GM23338 (cell line): ENCODE measurements around the gene NUMB. TPM values are rescaled to one million over a fixed set of nuclear protein-coding genes. Genes with fewer than 3 reads are reported as not detected.

Experiments
- ATAC-seq: fragments of 200-7000 bp; cut with Tn5 transposase; 3 replicates; pipeline ENCODE4 v1.9.1; 2020
- DNase-seq: peaks from one replicate; pipeline ENCODE4 v3.0.0-alpha.2; 2015; ENCODE audit warnings: low spot score
- H2AFZ ChIP-seq: fragments of 200-600 bp; sonication (generic); 2 replicates; pipeline ENCODE4 v1.8.0; 2016; ENCODE audit warnings: antibody characterized with exemption, mild to moderate bottlenecking, moderate library complexity
- H3F3A ChIP-seq: fragments of 200-600 bp; sonication (generic); replicated peaks from 2 replicates; pipeline ENCODE4 v1.8.0; 2017; ENCODE audit warnings: antibody characterized with exemption, mixed run types, low read depth
- H3K27ac ChIP-seq: fragments of 200-600 bp; sonication (generic); 2 replicates; pipeline ENCODE4 v1.6.1; 2016; ENCODE audit warnings: low read depth
- H3K27me3 ChIP-seq: fragments of 200-600 bp; sonication (generic); 2 replicates; pipeline ENCODE4 v1.8.0; 2016; ENCODE audit warnings: mild to moderate bottlenecking, mixed run types, moderate library complexity; ENCODE audit not compliant: insufficient read depth
- H3K36me3 ChIP-seq: fragments of 200-600 bp; sonication (generic); 2 replicates; pipeline ENCODE4 v1.8.0; 2016; ENCODE audit warnings: mild to moderate bottlenecking; ENCODE audit not compliant: insufficient read depth
- H3K4me1 ChIP-seq: fragments of 200-600 bp; sonication (generic); 2 replicates; pipeline ENCODE4 v1.8.0; 2016; ENCODE audit warnings: mild to moderate bottlenecking, moderate library complexity; ENCODE audit not compliant: insufficient read depth
- H3K4me2 ChIP-seq: fragments of 200-600 bp; sonication (generic); 2 replicates; pipeline ENCODE4 v1.7.1; 2017; ENCODE audit warnings: mixed run types
- H3K4me3 ChIP-seq: fragments of 200-600 bp; sonication (generic); 2 replicates; pipeline ENCODE4 v1.6.1; 2016; ENCODE audit warnings: mixed run types
- H3K79me2 ChIP-seq: fragments of 200-600 bp; sonication (generic); replicated peaks from 2 replicates; pipeline ENCODE4 v1.8.0; 2017; ENCODE audit warnings: mild to moderate bottlenecking; ENCODE audit not compliant: insufficient read depth
- H3K9me2 ChIP-seq: fragments of 200-600 bp; sonication (generic); 2 replicates; pipeline ENCODE4 v1.8.0; 2017; ENCODE audit not compliant: insufficient read depth
- H4K20me1 ChIP-seq: fragments of 200-600 bp; sonication (generic); replicated peaks from 2 replicates; pipeline ENCODE4 v1.8.0; 2017; ENCODE audit warnings: mild to moderate bottlenecking; ENCODE audit not compliant: insufficient read depth
- H3K27ac Mint-ChIP-seq: 2 replicates; pipeline ENCODE4 v1.8.0; 2020; ENCODE audit warnings: inconsistent platforms, mild to moderate bottlenecking, moderate library complexity, mixed read lengths
- H3K27me3 Mint-ChIP-seq: 3 replicates; pipeline ENCODE4 v1.8.0; 2022; ENCODE audit warnings: low read depth, mild to moderate bottlenecking, moderate library complexity, mixed read lengths, inconsistent platforms; ENCODE audit not compliant: insufficient read depth, poor library complexity
- H3K36me3 Mint-ChIP-seq: 3 replicates; pipeline ENCODE4 v1.8.0; 2021; ENCODE audit warnings: low read depth, mild to moderate bottlenecking, inconsistent platforms, moderate library complexity, mixed read lengths
- H3K4me1 Mint-ChIP-seq: 3 replicates; pipeline ENCODE4 v1.8.0; 2020; ENCODE audit warnings: mild to moderate bottlenecking, inconsistent platforms, mixed read lengths
- H3K4me3 Mint-ChIP-seq: 3 replicates; pipeline ENCODE4 v1.8.0; 2021; ENCODE audit warnings: moderate library complexity, mild to moderate bottlenecking, inconsistent platforms, mixed read lengths
- H3K9me3 Mint-ChIP-seq: 3 replicates; pipeline ENCODE4 v1.8.0; 2020; ENCODE audit warnings: moderate library complexity, mild to moderate bottlenecking, inconsistent platforms, mixed read lengths
- EZH2 ChIP-seq: fragments of 200-600 bp; sonication (generic); IDR thresholded peaks from one replicate; pipeline ENCODE4 v1.8.0; 2017; ENCODE audit warnings: antibody characterized with exemption, mild to moderate bottlenecking, low read depth; ENCODE audit not compliant: unreplicated experiment
- EZH2phosphoT487 ChIP-seq: fragments of 200-600 bp; sonication (generic); IDR thresholded peaks from one replicate; pipeline ENCODE4 v1.8.1; 2018; ENCODE audit warnings: antibody characterized with exemption; ENCODE audit not compliant: unreplicated experiment
- STAT1 ChIP-seq: IDR thresholded peaks from one replicate; pipeline ENCODE4 v1.6.1; 2016; ENCODE audit warnings: antibody characterized with exemption; ENCODE audit not compliant: unreplicated experiment
- ZNF331 ChIP-seq: fragments of 250-450 bp; sonication (Bioruptor Pico); IDR thresholded peaks from 2 replicates; pipeline ENCODE4 v1.5.0; 2020; ENCODE audit warnings: low read depth, mild to moderate bottlenecking, moderate library complexity
- polyA plus RNA-seq: library from polyadenylated mRNA; unstranded; fragments of >200 nt; fragmentation: Nextera tagmentation; extraction: Ambion mirVana; gene quantifications from 2 replicates; pipeline ENCODE4 v1.2.1, GENCODE V29; 2016
- total RNA-seq: library from RNA; depleted of rRNA; stranded (reverse); fragments of >200 nt; shearing (Covaris generic); gene quantifications from 2 replicates; pipeline ENCODE4 v1.2.3, GENCODE V29; 2014
- TF ChIP-seq, protein P1 (sequence below), 2 experiments: fragments of 200-600 bp in 1 of 2; sonication (generic) in 1 of 2; conservative IDR thresholded peaks; 2 replicates each; pipeline versions ENCODE4 v1.5.1 to v1.6.1; 2016 to 2017; ENCODE audit warnings: antibody characterized with exemption in 2 of 2, low read depth in 2 of 2, mild to moderate bottlenecking in 2 of 2, moderate library complexity in 1 of 2
- TF ChIP-seq, protein P2 (sequence below): IDR thresholded peaks from one replicate; pipeline ENCODE4 v1.6.1; 2018; ENCODE audit warnings: antibody characterized with exemption; ENCODE audit not compliant: unreplicated experiment
- TF ChIP-seq, protein P3 (sequence below): fragments of 250-450 bp; sonication (Bioruptor Pico); IDR thresholded peaks from 2 replicates; pipeline ENCODE4 v1.5.0; 2020; ENCODE audit warnings: mild to moderate bottlenecking, moderate library complexity

The NUMB gene
- total and polyA plus RNA-seq, 2 experiments from 2014 or later, result 32.1 to 36.7 TPM

DNA sequence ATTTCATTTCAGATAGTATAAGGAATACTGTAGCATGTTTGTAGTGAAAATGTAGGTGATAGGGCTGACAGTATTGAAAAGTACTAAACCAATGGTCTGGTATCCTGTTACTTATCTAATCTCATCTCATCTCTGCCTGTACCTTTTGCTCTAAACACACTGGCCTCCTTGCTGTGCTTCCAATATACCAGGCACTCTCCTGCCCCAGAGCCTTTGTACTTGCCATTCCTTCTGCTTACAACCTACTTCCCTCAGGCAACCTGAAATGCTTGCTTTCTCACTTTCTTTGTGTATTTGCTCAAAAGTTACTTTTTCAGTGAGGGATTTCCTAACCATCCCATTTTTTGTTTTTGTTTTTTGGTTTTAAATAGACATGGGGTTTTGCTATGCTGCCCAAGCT, 119.1 kb downstream of the NUMB start:
- Histone ChIP-seq H3K9me2 (no peaks in the 10 kb centered on the region), H3K4me2 (no peak overlapping the region), H3K79me2 (no peaks in the 10 kb centered on the region; the same call in 1 of the 2 replicates), H3K27ac (no peak overlapping the region), H3K36me3 (no peaks in the 10 kb centered on the region), H3K4me3 (no peak overlapping the region), H2AFZ (no peak overlapping the region), H4K20me1 (peaks cover 7% of the 10 kb centered on the region; the same call in 1 of the 2 replicates), H3F3A (no peaks in the 10 kb centered on the region), H3K27me3 (no peaks in the 10 kb centered on the region), H3K4me1 (peaks cover 7% of the 10 kb centered on the region)
- peaks cover 11% of the 10 kb centered on the region for H3K4me1 Mint-ChIP-seq
- no peak for DNase-seq
- H3K27ac Mint-ChIP-seq, result no peak overlapping the region
- no peak overlapping the region for H3K4me3 Mint-ChIP-seq
- no peaks in the 10 kb centered on the region for H3K9me3 Mint-ChIP-seq
- ATAC-seq, result no peak
- H3K36me3 Mint-ChIP-seq, result no peaks in the 10 kb centered on the region; the same call in 2 of the 3 replicates
- TF ChIP-seq ZNF331 (CRISPR knock-in tag), result no peak
- TF ChIP-seq, protein P1, sequence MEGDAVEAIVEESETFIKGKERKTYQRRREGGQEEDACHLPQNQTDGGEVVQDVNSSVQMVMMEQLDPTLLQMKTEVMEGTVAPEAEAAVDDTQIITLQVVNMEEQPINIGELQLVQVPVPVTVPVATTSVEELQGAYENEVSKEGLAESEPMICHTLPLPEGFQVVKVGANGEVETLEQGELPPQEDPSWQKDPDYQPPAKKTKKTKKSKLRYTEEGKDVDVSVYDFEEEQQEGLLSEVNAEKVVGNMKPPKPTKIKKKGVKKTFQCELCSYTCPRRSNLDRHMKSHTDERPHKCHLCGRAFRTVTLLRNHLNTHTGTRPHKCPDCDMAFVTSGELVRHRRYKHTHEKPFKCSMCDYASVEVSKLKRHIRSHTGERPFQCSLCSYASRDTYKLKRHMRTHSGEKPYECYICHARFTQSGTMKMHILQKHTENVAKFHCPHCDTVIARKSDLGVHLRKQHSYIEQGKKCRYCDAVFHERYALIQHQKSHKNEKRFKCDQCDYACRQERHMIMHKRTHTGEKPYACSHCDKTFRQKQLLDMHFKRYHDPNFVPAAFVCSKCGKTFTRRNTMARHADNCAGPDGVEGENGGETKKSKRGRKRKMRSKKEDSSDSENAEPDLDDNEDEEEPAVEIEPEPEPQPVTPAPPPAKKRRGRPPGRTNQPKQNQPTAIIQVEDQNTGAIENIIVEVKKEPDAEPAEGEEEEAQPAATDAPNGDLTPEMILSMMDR (conservative IDR thresholded peaks at IDR 0.05; ENCODE audit: low read depth in 2 of 2), result no peak
- H3K27me3 Mint-ChIP-seq, result no peaks in the 10 kb centered on the region

DNA sequence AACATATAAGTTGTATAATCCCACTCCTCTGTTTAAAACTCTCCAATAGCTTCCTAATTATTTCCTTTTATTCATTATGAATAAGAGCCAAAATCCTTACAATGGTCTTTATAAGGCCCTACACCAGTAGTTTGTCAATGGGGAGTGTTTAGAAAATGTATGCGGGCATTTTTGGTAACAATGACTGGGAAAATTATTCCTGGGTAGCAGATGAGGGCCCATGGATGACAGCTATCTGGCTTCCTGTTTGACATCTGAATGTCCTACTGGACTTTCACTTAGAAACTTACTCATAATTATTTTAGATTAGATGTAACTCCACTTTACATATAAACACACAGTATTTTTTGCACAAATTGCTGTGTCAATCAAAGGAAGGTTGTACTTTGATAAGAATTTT, 119.8 kb downstream of the NUMB start:
- DNase-seq (no peak), ATAC-seq (no peak)
- H3K36me3 ChIP-seq, result no peaks in the 10 kb centered on the region
- no peak overlapping the region for H3K4me3 Mint-ChIP-seq
- no peaks in the 10 kb centered on the region for H3K9me3 Mint-ChIP-seq
- no peak overlapping the region for H3K27ac Mint-ChIP-seq
- H3K4me2 ChIP-seq, result no peak overlapping the region
- no peak overlapping the region for H2AFZ ChIP-seq
- H4K20me1 ChIP-seq, result peaks cover 7% of the 10 kb centered on the region; the same call in 1 of the 2 replicates
- H3K4me1 Mint-ChIP-seq, result peaks cover 11% of the 10 kb centered on the region
- no peaks in the 10 kb centered on the region; the same call in 1 of the 2 replicates for H3K79me2 ChIP-seq
- no peaks in the 10 kb centered on the region for H3K27me3 ChIP-seq
- H3K4me3 ChIP-seq, result no peak overlapping the region
- no peaks in the 10 kb centered on the region for H3K27me3 Mint-ChIP-seq
- H3K9me2 ChIP-seq, result no peaks in the 10 kb centered on the region
- no peaks in the 10 kb centered on the region; the same call in 2 of the 3 replicates for H3K36me3 Mint-ChIP-seq
- H3F3A ChIP-seq, result no peaks in the 10 kb centered on the region
- peaks cover 7% of the 10 kb centered on the region for H3K4me1 ChIP-seq
- H3K27ac ChIP-seq, result no peak overlapping the region
- TF ChIP-seq, protein P2, sequence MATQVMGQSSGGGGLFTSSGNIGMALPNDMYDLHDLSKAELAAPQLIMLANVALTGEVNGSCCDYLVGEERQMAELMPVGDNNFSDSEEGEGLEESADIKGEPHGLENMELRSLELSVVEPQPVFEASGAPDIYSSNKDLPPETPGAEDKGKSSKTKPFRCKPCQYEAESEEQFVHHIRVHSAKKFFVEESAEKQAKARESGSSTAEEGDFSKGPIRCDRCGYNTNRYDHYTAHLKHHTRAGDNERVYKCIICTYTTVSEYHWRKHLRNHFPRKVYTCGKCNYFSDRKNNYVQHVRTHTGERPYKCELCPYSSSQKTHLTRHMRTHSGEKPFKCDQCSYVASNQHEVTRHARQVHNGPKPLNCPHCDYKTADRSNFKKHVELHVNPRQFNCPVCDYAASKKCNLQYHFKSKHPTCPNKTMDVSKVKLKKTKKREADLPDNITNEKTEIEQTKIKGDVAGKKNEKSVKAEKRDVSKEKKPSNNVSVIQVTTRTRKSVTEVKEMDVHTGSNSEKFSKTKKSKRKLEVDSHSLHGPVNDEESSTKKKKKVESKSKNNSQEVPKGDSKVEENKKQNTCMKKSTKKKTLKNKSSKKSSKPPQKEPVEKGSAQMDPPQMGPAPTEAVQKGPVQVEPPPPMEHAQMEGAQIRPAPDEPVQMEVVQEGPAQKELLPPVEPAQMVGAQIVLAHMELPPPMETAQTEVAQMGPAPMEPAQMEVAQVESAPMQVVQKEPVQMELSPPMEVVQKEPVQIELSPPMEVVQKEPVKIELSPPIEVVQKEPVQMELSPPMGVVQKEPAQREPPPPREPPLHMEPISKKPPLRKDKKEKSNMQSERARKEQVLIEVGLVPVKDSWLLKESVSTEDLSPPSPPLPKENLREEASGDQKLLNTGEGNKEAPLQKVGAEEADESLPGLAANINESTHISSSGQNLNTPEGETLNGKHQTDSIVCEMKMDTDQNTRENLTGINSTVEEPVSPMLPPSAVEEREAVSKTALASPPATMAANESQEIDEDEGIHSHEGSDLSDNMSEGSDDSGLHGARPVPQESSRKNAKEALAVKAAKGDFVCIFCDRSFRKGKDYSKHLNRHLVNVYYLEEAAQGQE, result no peak
- TF ChIP-seq EZH2 (no peak), ZNF331 (CRISPR knock-in tag) (no peak), EZH2phosphoT487 (no peak), STAT1 (no peak)
- TF ChIP-seq, protein P3, sequence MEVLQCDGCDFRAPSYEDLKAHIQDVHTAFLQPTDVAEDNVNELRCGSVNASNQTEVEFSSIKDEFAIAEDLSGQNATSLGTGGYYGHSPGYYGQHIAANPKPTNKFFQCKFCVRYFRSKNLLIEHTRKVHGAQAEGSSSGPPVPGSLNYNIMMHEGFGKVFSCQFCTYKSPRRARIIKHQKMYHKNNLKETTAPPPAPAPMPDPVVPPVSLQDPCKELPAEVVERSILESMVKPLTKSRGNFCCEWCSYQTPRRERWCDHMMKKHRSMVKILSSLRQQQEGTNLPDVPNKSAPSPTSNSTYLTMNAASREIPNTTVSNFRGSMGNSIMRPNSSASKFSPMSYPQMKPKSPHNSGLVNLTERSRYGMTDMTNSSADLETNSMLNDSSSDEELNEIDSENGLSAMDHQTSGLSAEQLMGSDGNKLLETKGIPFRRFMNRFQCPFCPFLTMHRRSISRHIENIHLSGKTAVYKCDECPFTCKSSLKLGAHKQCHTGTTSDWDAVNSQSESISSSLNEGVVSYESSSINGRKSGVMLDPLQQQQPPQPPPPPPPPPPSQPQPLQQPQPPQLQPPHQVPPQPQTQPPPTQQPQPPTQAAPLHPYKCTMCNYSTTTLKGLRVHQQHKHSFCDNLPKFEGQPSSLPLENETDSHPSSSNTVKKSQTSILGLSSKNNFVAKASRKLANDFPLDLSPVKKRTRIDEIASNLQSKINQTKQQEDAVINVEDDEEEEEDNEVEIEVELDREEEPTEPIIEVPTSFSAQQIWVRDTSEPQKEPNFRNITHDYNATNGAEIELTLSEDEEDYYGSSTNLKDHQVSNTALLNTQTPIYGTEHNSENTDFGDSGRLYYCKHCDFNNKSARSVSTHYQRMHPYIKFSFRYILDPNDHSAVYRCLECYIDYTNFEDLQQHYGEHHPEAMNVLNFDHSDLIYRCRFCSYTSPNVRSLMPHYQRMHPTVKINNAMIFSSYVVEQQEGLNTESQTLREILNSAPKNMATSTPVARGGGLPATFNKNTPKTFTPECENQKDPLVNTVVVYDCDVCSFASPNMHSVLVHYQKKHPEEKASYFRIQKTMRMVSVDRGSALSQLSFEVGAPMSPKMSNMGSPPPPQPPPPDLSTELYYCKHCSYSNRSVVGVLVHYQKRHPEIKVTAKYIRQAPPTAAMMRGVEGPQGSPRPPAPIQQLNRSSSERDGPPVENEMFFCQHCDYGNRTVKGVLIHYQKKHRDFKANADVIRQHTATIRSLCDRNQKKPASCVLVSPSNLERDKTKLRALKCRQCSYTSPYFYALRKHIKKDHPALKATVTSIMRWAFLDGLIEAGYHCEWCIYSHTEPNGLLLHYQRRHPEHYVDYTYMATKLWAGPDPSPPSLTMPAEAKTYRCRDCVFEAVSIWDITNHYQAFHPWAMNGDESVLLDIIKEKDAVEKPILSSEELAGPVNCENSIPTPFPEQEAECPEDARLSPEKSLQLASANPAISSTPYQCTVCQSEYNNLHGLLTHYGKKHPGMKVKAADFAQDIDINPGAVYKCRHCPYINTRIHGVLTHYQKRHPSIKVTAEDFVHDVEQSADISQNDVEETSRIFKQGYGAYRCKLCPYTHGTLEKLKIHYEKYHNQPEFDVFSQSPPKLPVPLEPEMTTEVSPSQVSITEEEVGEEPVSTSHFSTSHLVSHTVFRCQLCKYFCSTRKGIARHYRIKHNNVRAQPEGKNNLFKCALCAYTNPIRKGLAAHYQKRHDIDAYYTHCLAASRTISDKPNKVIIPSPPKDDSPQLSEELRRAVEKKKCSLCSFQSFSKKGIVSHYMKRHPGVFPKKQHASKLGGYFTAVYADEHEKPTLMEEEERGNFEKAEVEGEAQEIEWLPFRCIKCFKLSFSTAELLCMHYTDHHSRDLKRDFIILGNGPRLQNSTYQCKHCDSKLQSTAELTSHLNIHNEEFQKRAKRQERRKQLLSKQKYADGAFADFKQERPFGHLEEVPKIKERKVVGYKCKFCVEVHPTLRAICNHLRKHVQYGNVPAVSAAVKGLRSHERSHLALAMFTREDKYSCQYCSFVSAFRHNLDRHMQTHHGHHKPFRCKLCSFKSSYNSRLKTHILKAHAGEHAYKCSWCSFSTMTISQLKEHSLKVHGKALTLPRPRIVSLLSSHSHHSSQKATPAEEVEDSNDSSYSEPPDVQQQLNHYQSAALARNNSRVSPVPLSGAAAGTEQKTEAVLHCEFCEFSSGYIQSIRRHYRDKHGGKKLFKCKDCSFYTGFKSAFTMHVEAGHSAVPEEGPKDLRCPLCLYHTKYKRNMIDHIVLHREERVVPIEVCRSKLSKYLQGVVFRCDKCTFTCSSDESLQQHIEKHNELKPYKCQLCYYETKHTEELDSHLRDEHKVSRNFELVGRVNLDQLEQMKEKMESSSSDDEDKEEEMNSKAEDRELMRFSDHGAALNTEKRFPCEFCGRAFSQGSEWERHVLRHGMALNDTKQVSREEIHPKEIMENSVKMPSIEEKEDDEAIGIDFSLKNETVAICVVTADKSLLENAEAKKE (CRISPR knock-in tag), result no peak
- TF ChIP-seq, protein P1 (conservative IDR thresholded peaks at IDR 0.05; ENCODE audit: low read depth in 2 of 2), result no peak
